Mesenteric fat pad (tissue), 1 donor: Measurements from ENCODE around the gene MANSC4. TPM values are rescaled to one million over a fixed set of nuclear protein-coding genes. Genes with fewer than 3 reads are reported as not detected.

ENCODE experiments used
- DNase-seq: peaks from one replicate; pipeline ENCODE4 v3.0.0-alpha.2; 2020; ENCODE audit warnings: low spot score
- total RNA-seq: library from RNA; stranded (reverse); fragmentation: NEBNext Ultra II Directional; extraction: Animal tissue kit (Norgen Biotek cat#: 25700); gene quantifications from one replicate; pipeline ENCODE4 v1.2.1, GENCODE V29; 2021
- donor health status: DM: yes; HTN: yes; CAD: no.

Gene MANSC4
- total RNA-seq, 1 donor from 2014 or later, result not detected

DNA sequence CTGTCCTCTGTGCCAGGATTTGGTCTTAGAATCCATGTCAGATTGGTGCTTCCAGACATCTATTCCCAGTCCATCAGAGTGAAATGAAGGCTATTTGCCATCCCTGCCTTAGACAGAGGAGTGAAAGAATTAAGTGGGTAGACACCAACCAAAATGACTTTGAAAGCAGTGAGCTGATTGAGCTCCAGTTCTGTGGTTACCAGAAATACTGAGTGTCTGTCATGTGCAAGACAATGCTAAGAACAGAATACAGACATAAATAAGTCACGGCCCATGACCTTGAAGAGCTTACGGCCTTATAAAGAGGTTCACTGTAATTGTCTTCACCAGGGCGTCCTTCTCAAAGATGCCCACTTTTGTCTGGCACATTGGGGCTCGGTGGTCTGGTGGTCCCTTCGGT, 21.6 kb upstream of the MANSC4 start:
- no peak for DNase-seq

DNA sequence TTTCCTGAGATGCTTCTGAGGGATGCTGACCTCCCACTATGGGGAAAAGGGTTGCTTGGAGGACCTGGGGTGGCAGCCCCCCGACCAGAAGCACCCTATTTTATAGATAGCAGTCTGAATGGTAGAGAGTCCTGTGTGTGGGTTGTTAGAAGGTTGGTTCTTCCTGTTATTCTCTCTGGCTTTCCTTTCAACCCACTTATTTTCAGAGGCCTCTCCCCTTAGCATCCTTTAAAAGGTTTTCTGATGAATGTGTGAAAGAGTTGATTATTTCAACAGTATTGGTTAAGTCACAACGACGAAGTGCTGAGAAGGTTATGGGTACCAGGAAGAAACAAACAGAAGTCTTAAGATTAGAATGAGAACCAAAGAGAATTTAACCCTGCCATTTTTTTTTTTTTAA, 20.8 kb upstream of the MANSC4 start:
- no peak for DNase-seq

DNA sequence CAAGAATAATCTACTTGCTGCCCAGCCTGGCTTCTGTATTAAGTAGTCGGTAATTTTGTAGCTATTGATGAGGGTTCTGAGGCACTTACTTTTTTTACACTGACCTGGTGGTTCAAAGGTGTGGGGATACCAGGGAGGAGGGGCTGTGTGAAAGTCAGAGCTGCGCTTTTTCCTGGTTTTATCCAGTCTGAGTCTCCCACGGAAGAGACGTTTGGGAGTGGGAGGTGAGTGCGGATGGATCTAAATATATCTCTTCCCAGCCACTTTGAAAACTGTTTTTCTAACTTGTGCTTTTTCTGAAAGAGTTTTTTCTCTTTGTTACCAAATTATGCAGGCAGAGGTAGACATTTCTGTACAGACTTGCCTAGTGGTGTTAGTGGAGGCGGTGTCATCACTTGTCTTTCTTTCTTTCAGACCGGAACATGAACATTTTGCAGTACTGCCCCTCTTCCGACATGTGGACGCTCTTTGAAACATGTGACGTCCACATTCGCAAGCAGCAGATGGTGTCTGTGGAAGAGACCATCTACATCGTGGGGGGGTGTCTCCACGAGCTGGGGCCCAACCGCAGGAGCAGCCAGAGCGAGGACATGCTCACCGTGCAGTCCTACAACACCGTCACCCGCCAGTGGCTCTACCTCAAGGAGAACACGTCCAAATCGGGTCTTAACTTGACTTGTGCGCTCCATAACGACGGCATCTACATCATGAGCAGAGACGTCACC, 17.4 kb upstream of the MANSC4 start:
- DNase-seq, result no peak

DNA sequence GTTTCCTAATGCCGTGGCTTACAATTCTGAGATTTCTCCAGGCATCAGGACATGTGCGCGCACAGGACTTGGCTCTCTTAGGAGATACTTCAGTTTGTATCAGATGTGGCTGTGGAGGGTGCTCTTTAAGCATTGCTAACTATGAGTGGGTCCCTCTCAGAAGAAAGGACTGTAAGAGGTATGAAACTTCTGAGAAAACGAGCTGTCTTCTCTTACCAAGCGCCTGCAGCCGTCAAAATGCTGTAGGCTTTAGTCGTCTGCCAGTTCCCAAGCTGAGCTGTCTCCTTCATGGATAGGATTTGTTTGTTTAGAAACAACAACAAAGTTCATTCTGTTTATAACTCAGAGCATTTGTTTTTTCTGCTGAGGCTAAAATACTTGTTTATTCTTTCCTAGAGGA, 16.1 kb upstream of the MANSC4 start:
- no peak for DNase-seq

DNA sequence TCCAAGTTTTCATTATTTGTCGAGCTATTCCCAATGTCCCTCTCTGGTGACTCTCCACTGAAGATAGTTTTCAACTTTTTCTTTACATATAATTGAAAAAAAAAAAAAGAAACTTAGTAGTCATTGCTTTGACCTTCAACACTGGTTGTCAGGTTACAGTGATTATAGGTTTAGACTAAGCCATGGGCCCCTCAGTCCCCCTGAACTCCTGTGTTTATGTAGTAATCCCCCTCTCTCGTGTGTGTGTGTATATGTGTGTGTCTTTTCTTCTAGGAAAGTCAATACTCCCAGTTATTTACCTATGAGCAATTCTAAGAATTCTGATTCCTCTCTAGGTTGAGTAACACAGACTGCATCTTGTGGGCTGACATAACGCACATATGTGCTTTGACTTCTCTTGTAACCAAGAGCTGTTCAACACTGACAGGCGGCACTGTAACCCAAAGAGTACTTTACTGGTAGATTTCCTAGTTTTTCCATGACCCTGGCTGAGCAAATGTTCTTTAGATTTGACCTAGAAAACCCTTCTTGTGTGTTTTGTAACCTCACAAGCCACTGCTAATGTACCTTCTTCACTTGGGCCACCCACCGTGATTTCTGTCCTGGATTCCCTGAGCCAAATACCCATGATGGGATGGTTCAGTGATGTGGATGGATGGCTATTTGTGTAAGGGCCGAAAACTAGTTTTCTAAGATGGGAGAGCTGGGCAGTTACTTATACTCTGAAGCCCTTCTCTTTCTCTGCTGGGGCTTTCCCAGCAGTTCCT, 15.0 kb upstream of the MANSC4 start:
- no peak for DNase-seq

DNA sequence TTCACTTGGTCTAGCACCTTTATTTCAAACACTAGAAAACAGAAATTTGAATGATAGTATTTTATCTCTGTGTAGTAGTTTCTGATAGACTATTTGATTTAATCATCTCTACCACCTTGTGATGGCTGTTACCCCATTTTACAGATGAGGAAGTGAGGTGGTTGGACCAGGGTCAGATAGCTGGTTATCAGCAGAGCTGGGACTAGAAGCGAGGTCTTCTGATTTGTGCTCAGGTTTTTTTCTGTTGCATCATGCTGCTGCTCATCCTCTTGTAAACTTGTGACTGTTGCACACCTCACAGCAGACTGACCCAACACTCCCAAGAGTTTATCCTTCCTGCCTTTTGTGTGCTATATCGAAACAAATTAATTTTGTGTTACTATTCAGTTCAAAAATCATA, 10.1 kb upstream of the MANSC4 start:
- DNase-seq, result no peak

DNA sequence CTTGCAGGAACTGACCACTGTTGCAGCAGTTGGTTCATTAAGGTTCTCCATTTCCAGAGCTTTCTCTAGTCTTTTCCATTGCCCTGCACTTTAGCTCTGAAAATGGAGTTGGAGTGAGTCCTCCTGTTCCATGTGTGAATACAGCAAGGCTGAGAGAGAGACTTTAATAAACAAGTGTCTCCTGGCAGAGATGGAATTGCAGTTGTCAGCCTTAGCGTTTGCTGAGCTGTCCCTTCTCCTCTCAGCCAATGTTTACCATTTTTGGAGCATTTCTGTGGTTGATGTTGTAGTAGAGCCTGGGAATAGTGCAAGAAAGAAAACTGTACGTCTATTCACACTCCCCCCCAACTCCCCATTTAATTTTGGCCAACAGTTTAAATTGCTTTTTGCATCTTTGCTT, 7.5 kb upstream of the MANSC4 start:
- DNase-seq, result no peak

DNA sequence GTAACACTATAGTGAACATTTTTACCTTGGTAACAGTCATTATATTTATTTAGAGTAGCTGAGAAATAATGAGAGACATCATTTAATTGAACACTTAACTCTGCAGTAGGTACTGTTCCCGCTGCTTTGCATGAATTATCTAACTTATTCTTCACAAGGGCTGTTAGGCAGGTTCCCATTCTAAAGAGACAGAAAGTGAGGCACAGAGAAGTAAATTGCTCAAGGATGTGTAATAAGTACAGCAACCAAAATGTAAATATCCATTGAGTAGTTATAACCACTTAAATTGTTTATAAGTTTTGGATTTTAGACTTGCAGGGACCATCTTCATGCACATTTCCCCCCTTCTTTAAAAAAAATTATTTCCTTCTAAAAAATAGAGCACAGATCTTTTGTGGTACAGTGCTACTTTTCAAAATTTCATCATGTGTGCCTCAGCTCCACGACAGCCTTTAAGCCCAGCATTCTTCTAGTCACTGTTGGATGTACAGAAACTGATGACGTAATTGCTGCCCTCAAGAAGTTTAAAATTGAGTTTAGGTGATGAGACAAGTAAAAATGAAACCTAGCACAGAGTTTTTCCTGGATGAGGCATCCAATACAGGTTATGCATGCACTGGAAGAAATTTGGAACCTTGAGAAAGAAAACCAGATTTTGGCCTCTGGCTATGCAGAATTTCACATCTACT, 6.0 kb upstream of the MANSC4 start:
- no peak for DNase-seq

DNA sequence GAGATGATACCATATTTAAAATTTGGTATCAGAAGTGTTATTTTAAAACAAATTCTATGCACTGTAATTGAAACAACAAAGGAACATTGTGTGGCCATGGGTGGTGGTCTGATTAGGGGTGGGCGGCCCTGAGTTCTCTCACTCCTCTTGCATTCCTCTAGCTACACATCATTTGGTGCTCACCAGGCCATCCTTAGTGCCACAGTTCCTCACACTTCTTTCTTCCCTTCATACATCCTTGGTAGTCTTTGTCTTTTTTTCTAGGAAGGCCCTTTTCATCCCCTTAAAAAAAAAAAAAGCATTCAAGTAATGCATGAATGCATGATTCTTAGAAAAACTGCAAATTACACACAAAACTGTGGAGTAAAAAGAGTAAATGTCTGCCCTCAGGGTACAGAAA, 2.4 kb upstream of the MANSC4 start:
- no peak for DNase-seq

DNA sequence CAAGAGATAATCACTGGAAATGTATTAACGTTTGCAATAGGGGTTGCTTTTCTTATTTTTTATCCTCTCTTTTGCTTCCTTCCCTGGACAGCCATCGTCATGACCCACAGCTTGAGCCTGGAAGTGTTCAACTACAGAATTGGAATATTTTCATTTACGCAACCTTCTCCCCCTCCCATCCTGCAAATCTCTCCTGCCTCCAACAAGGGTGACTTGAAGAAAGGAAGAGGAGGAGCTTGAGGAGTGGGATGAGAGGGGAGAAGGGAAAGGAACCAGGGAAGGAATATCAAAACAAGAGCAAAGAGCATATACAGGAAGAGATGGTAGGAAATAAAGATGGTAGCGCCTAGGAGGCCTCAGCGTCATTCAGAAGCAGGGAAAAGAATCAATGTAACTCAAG, 1.6 kb upstream of the MANSC4 start:
- DNase-seq, result no peak

DNA sequence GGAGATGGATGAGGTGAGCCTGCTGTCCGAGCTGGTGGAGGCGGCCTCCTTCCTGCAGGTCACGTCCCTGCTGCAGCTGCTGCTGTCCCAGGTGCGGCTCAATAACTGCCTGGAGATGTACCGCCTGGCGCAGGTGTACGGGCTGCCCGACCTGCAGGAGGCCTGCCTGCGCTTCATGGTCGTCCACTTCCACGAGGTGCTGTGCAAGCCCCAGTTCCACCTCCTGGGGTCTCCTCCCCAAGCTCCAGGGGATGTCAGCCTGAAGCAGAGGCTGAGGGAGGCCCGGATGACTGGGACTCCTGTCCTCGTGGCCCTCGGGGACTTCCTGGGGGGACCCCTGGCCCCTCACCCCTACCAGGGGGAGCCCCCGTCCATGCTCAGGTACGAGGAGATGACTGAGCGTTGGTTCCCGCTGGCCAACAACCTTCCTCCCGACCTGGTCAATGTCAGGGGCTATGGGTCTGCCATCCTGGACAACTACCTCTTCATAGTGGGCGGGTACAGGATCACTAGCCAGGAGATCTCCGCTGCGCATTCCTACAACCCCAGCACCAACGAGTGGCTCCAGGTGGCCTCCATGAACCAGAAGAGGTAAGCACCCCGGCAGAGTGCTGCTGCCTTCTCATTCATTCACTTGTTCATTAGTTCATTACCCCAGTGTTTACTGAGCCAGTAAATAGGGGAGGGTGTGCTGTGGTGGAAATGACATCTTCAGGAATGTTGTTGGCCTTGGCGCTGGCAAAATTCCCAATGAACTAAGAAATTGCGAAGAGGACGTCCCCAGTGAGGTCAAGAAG, 774 bp upstream of the MANSC4 start:
- no peak for DNase-seq

DNA sequence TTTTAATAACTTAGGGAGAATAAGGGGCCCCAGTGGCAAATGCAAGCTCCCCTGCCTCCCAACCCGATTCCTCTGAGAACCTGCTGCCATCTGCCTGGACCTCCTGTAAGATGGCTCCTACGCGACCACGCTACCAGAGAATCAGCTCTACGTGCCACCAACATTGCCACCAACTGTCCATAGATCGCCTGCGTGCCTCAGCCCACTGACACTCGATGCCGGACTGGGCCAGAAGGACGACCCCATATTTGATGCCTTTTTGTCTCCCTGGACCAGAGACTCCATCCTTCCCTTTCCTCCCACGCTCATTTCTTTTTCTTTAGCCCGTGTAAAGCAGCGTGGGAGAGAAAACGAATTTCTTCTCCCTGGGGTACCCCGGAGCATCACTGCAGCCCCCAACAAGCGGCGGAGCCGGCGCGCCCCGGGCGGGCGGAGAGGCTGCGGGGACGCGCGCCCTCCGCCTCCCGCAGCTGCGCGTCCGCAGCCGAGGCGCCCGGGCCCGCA, 568 bp downstream of the MANSC4 start:
- DNase-seq, result no peak

DNA sequence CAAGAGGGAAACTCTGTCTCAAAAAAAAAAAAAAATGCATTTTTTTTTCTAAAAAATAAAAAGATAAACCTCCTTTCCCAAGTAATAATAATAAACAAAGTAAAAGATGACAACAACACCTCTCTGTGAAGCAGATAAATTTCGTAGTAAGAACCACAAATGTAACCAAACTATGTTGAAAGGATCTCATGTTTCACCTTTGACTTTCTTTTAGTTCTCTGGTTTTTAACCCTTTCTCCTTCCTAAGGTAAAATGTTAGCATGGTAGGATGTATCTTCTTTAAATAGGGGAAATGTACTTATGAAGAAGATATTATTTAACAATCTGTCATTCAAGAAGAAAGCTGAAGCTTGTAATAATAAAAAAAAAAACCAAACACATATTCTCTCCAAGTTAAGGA, 1.8 kb downstream of the MANSC4 start:
- DNase-seq, result no peak

DNA sequence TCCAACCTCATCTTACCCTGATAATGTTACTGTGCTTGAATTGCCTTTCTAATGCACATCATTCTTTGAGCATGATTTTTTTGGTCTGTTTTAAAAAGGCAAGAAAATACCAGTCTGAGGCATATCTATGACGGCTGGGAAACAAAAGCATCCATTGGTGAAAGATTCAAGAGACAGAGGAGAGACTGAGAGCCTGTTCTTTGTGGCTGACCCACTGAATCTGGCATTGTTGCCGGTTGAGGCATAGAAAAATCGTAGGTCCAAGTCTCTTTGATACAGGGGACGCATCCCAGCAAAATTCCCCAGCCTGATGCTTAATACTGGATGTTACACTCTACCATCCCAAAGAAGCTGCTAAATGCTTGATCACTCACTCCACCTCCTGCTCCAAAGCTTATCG, 2.9 kb downstream of the MANSC4 start:
- DNase-seq, result no peak

DNA sequence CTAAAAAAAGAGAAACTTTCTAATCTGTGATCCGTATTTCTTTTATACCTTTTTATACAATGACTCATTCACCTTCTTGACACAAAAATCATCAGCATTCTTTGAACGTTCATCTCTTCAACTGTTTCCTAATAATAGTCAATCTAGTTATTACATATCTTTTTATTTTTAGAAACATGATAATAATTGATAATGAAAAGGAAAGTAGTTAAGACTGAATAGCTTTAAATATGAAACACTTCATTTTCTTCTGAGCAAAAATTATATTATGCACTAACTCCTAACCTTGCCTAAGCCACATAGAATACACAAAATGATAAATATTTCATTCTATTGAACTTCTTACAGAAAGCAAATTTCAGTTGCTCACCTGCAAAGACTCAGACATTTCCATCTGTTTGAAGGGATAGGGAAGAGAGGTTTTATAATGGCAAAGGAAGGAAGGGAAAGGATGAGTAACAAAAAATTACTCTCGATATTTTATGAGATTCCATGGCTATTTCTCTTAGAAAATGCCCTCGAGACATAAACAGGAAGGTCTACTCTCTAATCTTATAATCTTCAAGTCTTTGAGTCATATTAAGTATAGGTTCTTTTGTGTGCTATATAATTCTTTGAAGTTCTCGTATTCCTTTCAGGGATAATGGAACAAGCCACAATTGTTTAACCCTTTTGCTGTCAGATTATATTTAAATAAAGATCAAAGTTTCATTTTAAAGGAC, 7.5 kb downstream of the MANSC4 start:
- DNase-seq, result no peak

DNA sequence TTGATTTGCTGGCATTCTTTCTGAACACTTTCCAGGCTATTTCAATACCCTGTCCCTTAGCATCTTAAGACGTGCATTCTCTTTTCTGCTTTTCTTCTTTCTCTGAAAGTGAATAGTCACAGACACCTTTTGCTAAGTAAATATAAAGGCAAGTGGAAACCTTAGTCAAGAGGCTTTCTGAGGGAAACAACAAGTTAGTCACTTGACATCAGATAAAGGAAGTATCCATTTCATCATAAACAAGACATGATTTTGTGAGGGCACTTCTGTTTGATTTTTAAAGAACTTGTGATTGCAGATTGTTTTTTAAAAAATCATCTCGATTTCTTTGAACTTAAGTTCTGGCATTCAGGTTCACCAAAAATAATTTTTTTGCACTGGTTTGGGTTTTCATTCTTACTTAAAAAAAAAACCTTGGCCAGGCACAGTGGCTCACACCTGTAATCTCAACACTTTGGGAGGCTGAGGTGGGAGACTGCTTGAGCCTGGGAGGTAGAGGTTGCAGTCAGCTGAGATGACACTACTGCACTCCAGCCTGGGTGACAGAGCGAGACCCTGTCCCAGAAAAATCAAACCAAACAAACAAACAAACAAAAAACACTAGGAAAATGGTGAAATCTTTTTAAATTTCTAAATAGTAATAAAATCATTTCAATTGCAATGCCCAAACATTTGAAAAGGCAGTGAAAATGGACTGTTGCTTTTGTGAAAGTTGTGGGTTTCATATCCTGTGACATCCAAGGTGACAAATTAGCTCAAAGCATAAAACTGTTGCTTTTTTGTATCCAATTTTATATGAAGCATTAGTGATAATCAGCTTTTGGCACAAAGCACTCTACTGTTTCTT, 8.3 kb downstream of the MANSC4 start:
- DNase-seq, result no peak

DNA sequence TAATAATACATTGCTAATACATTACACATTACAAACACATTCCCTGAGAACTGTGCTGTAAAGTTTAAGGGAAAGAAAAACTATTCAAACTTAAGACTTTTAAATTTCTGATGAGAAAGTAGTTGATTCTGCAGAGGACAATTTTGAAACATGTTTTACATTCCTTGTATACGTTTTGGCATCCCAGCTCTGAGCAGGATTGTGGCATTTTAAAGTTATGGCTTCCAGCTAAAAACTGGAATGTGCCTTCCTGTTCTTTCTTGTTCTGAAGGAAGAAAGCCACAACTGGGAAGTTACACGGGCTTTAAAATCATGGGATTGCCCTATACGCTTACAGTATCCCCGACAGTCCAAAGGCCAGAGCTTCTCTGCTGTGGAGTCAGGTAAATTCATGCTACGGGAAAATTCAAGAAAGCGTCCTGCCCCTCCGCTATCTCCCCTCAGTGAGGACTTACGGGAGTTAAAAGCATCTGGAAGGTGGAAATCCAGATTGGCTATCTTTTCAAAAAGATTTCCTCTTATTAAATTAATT, 10.8 kb downstream of the MANSC4 start:
- DNase-seq, result no peak

DNA sequence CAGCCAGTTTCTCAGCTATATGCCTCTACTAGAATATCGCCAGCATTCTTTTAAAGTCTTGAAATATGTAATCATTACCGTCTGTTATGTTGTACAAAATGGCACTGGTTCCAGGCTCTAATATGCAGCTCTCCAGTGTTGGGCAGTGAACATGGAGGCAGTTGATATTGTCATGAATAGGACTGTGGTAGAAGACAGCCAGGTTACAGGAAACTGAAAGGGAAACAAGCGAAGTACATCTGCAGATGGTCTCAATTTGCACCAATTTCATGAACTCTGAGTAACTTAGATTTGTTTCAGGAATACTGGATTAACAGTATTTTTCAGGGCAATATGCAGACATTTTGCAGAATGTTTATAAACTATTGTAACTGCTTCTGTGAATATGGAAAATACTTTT, 13.4 kb downstream of the MANSC4 start:
- DNase-seq, result no peak

DNA sequence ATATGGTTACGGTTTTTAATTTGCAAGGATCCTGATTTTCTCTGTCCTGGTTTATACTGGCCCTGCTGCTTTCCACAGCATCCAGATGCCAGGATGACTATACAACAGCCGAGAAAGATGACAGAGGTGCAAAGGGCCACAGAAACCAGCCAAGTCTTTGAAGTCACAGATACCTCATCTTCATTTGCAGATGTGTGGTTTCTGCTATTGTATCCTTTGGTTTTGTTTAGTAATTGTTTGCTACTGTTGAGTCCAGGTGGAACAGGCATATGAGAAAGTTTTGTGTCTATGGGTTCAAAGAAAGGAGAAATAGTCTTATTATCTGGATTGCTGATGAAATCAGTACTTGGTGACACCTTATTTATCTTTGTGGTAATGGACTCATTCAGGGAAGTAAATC, 17.3 kb downstream of the MANSC4 start:
- no peak for DNase-seq
